ENCODE data around the gene CFAP20DC. TPM values are rescaled to one million over a fixed set of nuclear protein-coding genes. Genes with fewer than 3 reads are reported as not detected.

CFAP20DC gene
- total and polyA plus RNA-seq, 8 donors, result 1.2 to 7.7 (median 5.4) TPM

DNA sequence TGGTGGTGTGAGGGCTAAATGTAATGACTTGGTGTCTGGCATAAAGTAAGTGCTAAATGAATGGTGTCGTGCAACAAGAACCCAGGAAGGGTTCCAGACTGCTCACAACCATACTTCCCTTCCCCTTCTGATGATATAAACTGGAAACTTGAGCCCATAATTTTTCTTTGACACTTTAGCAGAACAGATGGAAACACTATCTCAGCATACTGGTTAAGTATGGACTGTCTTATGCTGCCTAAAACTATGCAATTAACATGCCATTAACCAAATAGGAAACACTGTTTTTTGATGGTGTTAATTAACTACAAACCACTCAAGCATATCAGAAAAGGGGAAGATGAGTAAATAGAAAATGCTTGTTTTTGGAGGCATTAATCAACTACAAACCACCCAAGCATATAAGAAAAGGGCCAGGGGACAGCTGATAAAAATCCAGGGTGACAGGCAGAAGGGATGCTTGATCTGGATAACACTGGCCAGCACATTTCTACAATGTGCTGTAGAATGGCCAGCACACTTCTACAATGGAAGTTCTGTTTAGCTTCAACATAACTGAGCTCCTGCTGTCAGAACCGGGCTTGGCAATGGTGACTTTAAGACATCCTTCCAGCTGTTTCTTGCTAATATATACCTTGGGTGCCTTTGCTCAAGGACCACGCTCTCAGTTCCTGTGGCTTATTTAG is 297.8 kb downstream of the CFAP20DC start:
- intact Hi-C loops (cut with DNase I), result no loop called here
- Histone ChIP-seq H3K27me3 (no peaks in the 10 kb centered on the region), H3K4me1 (no peaks in the 10 kb centered on the region), H3K4me3 (no peak overlapping the region), H3K9me3 (no peaks in the 10 kb centered on the region), H3K27ac (no peak overlapping the region), H3K36me3 (no peaks in the 10 kb centered on the region)
- TF ChIP-seq, protein P1, sequence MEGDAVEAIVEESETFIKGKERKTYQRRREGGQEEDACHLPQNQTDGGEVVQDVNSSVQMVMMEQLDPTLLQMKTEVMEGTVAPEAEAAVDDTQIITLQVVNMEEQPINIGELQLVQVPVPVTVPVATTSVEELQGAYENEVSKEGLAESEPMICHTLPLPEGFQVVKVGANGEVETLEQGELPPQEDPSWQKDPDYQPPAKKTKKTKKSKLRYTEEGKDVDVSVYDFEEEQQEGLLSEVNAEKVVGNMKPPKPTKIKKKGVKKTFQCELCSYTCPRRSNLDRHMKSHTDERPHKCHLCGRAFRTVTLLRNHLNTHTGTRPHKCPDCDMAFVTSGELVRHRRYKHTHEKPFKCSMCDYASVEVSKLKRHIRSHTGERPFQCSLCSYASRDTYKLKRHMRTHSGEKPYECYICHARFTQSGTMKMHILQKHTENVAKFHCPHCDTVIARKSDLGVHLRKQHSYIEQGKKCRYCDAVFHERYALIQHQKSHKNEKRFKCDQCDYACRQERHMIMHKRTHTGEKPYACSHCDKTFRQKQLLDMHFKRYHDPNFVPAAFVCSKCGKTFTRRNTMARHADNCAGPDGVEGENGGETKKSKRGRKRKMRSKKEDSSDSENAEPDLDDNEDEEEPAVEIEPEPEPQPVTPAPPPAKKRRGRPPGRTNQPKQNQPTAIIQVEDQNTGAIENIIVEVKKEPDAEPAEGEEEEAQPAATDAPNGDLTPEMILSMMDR (IDR thresholded peaks at IDR 0.05), result no peak
- ATAC-seq, result no peak
- no peak for DNase-seq

DNA sequence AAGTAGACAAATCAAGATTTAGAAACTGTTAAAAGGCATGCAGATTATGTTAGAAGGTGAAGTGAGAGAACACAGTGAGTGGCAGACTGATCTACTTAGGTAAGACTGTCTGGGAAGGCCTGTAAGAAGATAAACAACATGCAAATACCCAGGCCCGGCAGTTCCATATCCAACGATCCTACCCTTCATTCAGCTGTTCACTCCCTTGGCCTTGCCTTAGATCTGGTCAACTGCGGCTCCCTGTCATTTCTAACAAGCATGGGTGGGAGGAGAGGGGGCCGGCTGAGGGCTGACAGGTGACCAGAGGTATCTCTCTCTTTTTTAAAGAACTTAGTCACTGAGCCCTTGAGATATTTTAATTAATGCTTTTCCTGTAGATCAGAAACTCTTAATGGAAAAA is 298.6 kb downstream of the CFAP20DC start:
- H3K36me3 ChIP-seq, result no peaks in the 10 kb centered on the region
- intact Hi-C loops (cut with DNase I), result no loop called here
- no peak for DNase-seq
- no peaks in the 10 kb centered on the region for H3K9me3 ChIP-seq
- TF ChIP-seq, protein P1 (IDR thresholded peaks at IDR 0.05), result no peak
- H3K27ac ChIP-seq, result no peak overlapping the region
- H3K4me1 ChIP-seq, result no peaks in the 10 kb centered on the region
- ATAC-seq, result no peak
- H3K27me3 ChIP-seq, result no peaks in the 10 kb centered on the region
- H3K4me3 ChIP-seq, result no peak overlapping the region

DNA sequence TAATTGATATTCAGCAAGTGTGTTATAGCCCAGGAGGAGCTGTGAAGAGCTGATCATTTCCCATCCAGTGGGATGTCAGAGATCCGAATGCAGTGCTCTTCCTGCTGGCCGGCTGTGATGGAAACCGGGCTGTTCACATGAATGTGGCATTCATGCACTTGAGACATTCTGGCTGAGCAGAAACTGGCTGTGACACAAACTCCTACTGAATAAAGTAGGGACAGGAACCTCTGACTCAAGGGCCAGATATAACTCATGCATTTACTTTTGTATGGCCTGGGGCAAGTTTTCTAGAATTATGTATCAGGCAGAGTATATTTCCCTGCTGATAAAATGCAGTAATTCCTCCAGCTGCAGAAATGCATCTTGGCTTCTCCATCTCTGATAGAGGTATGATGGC is 299.9 kb downstream of the CFAP20DC start:
- no peak overlapping the region for H3K27ac ChIP-seq
- intact Hi-C loops (cut with DNase I), result no loop called here
- no peaks in the 10 kb centered on the region for H3K4me1 ChIP-seq
- no peak for DNase-seq
- H3K9me3 ChIP-seq, result no peaks in the 10 kb centered on the region
- H3K4me3 ChIP-seq, result no peak overlapping the region
- no peaks in the 10 kb centered on the region for H3K36me3 ChIP-seq
- H3K27me3 ChIP-seq, result no peaks in the 10 kb centered on the region
- ATAC-seq, result no peak
- TF ChIP-seq, protein P1 (IDR thresholded peaks at IDR 0.05), result no peak

DNA sequence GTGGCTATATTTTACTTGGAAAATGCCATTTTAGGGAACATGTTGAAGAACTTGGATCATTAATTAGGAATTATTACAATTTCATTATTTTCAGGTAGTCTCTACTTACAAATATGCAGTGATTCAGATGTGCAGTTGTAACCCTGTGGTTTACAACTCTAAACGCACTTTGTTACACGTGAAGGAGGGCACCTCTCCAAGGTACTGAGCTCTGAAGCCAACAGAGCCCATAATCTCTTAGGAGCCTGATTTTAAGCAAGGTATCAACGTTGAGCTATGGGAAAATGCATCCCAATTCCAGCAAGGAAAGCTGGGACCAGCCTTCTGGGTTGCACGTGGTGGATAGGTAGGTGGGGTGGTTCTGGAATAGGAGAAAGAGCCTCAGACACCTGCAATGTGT is 301.8 kb downstream of the CFAP20DC start:
- Histone ChIP-seq H3K27me3 (no peaks in the 10 kb centered on the region), H3K36me3 (no peaks in the 10 kb centered on the region), H3K9me3 (no peaks in the 10 kb centered on the region), H3K4me1 (no peaks in the 10 kb centered on the region), H3K4me3 (no peak overlapping the region), H3K27ac (no peak overlapping the region)
- intact Hi-C loops (cut with DNase I), result no loop called here
- DNase-seq (no peak), ATAC-seq (no peak)
- TF ChIP-seq, protein P1 (IDR thresholded peaks at IDR 0.05), result no peak

DNA sequence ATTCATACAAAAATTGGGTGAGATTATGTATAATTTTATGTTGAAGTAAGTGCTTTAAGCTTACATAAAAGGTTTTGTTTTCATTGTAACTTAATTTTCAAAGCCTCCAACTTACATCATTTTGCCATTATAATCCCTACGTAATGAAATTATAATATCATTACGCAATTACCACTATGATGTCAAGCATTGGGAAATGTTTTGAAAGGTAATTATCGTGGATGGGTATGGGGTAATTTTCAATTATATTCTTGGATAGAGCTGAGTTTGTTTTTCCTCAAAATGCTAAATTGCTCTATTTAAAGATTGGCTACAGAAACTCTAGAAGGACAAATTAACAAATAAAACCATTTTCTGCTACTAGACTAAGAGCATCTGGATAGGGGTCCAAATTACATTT is 303.1 kb downstream of the CFAP20DC start:
- H3K36me3 ChIP-seq, result no peaks in the 10 kb centered on the region
- H3K9me3 ChIP-seq, result no peaks in the 10 kb centered on the region
- H3K27ac ChIP-seq, result no peak overlapping the region
- no peak for DNase-seq
- no peaks in the 10 kb centered on the region for H3K4me1 ChIP-seq
- TF ChIP-seq, protein P1 (IDR thresholded peaks at IDR 0.05), result no peak
- intact Hi-C loops (cut with DNase I), result no loop called here
- ATAC-seq, result no peak
- H3K27me3 ChIP-seq, result no peaks in the 10 kb centered on the region
- no peak overlapping the region for H3K4me3 ChIP-seq

Measured in left lung (tissue), 10 donors.